Liver (tissue), 3 donors: ENCODE measurements around the gene APBA2.

ENCODE experiments used
- CTCF ChIP-seq: fragments of 150-350 bp; IDR thresholded peaks from 2 replicates; pipeline ENCODE4 v1.5.1; 2017; ENCODE audit warnings: improper control_type of control experiment, low read depth, low read length; ENCODE audit not compliant: missing input control
- JUND ChIP-seq, 2 donors: IDR thresholded peaks; 2 replicates each; pipeline ENCODE4 v1.6.1; 2016; ENCODE audit warnings: antibody characterized with exemption in 2 of 2
- MAX ChIP-seq: IDR thresholded peaks from 2 replicates; pipeline ENCODE4 v1.6.1; 2016; ENCODE audit warnings: antibody characterized with exemption
- NR2F2 ChIP-seq: IDR thresholded peaks from 2 replicates; pipeline ENCODE4 v1.6.1; 2016; ENCODE audit warnings: antibody characterized with exemption
- RAD21 ChIP-seq, 2 donors: IDR thresholded peaks; 2 replicates each; pipeline ENCODE4 v1.6.1; 2016; ENCODE audit warnings: antibody characterized with exemption in 2 of 2, mild to moderate bottlenecking in 2 of 2
- REST ChIP-seq: IDR thresholded peaks from 2 replicates; pipeline ENCODE4 v1.6.1; 2016; ENCODE audit warnings: antibody characterized with exemption, mild to moderate bottlenecking
- TAF1 ChIP-seq: conservative IDR thresholded peaks from 2 replicates; pipeline ENCODE4 v1.6.1; 2016; ENCODE audit warnings: antibody characterized with exemption, mild to moderate bottlenecking
- YY1 ChIP-seq: IDR thresholded peaks from 2 replicates; pipeline ENCODE4 v1.6.1; 2016; ENCODE audit warnings: antibody characterized with exemption, mild to moderate bottlenecking
- ZBTB33 ChIP-seq: IDR thresholded peaks from 2 replicates; pipeline ENCODE4 v1.6.1; 2016; ENCODE audit warnings: antibody characterized with exemption
- donor health status: healthy.
- donor health status: healthy.

- TF ChIP-seq CTCF (no peak), MAX (no peak), YY1 (no peak), REST (no peak), ZBTB33 (no peak), NR2F2 (no peak), TAF1 (no peak), JUND (IDR thresholded peaks at IDR 0.05) (no peak), RAD21 (IDR thresholded peaks at IDR 0.05) (no peak)
These were observed 197.4 kb downstream of the APBA2 start for GRCh38 chr15:29083161-29083560.
